Activated CD8-positive, alpha-beta T cell treated with anti-CD3 and anti-CD28 coated beads for 36 hours (primary cell): ENCODE measurements around the gene EVC. TPM values are rescaled to one million over a fixed set of nuclear protein-coding genes. Genes with fewer than 3 reads are reported as not detected.

ENCODE experiments used
- ATAC-seq: fragments of 200-7000 bp; cut with Tn5 transposase; one replicate; pipeline ENCODE4 v1.10.0; 2021; ENCODE audit warnings: mild to moderate bottlenecking, moderate library complexity
- CTCF ChIA-PET: fragments of 350-600 bp; sonication (Branson Sonifier 250); formaldehyde crosslinking; loops from one replicate; lab custom pipeline; 2021; ENCODE audit warnings: antibody characterized with exemption; lab: Charles Lee
- POLR2A ChIA-PET: fragments of 350-600 bp; sonication (Branson Sonifier 250); formaldehyde crosslinking; loops from one replicate; lab custom pipeline; 2021; ENCODE audit warnings: antibody characterized with exemption; lab: Charles Lee
- DNase-seq: peaks from one replicate; pipeline ENCODE4 v3.0.0-alpha.2; 2020
- H3K27ac Mint-ChIP-seq: one replicate; pipeline ENCODE4 v1.8.0; 2021; ENCODE audit warnings: mild to moderate bottlenecking, mixed read lengths
- H3K27me3 Mint-ChIP-seq: one replicate; pipeline ENCODE4 v1.8.0; 2021; ENCODE audit warnings: mixed read lengths
- H3K36me3 Mint-ChIP-seq: one replicate; pipeline ENCODE4 v1.8.0; 2021; ENCODE audit warnings: low read depth, mixed read lengths
- H3K4me1 Mint-ChIP-seq: one replicate; pipeline ENCODE4 v1.8.0; 2021; ENCODE audit warnings: low read depth, mixed read lengths
- H3K4me3 Mint-ChIP-seq: one replicate; pipeline ENCODE4 v1.8.0; 2021; ENCODE audit warnings: mild to moderate bottlenecking, moderate library complexity, mixed read lengths
- H3K9me3 Mint-ChIP-seq: one replicate; pipeline ENCODE4 v1.8.0; 2021; ENCODE audit warnings: mixed read lengths
- intact Hi-C: fragments of 100-400 bp; cut with micrococcal nuclease; formaldehyde crosslinking; loops from one replicate; pipeline ENCODE4 v1.10.0; 2022
- total RNA-seq, 2 experiments: library from RNA; stranded (reverse); gene quantifications; one replicate each; pipeline ENCODE4 v1.2.3, GENCODE V29; 2021
- TF ChIP-seq, protein P1 (sequence below): fragments of 200-600 bp; IDR thresholded peaks from one replicate; pipeline ENCODE4 v1.8.0; 2022; ENCODE audit warnings: antibody characterized with exemption, mild to moderate bottlenecking

EVC gene
- total RNA-seq, 2 experiments from 2014 or later: 2.0 to 2.5 TPM

DNA sequence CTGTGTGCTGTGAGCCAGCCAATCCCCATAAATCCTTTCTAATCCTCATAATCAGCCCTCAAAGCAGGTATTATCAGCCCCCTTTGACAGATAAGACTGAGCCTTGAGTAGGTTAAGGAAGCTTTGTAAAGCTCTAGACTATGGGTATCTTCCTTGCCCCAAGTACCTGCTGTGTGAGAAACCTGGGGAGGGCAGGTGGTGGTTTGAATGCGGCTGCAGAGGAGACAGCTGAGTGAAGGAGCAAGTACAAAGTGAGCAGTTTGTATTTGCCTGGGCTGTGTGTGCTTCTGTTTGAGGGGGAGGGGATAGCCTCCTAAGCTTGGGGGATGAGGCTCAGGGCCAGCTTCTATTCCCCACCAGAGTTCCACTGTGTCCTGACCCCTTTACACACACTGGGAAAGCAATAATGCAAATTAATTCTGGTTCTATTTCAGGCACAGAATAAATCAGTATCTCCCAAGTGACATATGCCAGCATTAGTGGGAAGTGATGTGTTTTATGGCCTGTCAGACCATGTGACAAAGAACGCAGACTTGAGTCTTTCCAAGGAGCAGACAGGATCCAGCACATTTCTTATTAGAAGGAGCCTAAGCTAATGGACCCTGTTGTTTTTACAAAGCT lies 63.5 kb downstream of the EVC start:
- TF ChIP-seq, protein P1, sequence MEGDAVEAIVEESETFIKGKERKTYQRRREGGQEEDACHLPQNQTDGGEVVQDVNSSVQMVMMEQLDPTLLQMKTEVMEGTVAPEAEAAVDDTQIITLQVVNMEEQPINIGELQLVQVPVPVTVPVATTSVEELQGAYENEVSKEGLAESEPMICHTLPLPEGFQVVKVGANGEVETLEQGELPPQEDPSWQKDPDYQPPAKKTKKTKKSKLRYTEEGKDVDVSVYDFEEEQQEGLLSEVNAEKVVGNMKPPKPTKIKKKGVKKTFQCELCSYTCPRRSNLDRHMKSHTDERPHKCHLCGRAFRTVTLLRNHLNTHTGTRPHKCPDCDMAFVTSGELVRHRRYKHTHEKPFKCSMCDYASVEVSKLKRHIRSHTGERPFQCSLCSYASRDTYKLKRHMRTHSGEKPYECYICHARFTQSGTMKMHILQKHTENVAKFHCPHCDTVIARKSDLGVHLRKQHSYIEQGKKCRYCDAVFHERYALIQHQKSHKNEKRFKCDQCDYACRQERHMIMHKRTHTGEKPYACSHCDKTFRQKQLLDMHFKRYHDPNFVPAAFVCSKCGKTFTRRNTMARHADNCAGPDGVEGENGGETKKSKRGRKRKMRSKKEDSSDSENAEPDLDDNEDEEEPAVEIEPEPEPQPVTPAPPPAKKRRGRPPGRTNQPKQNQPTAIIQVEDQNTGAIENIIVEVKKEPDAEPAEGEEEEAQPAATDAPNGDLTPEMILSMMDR: no peak
- CTCF ChIA-PET: no interaction called here
- Mint-ChIP-seq H3K4me1 (no peaks in the 10 kb centered on the region), H3K27ac (no peak overlapping the region), H3K27me3 (peaks cover 2% of the 10 kb centered on the region), H3K4me3 (no peak overlapping the region), H3K36me3 (no peaks in the 10 kb centered on the region), H3K9me3 (peaks cover 13% of the 10 kb centered on the region)
- DNase-seq: no peak
- intact Hi-C loops: no loop called here
- no peak for ATAC-seq
- POLR2A ChIA-PET: interaction anchor here (0.6 kb wide), 1 partner anchor 69 kb away, joined by 3 read pairs; no protein-coding TSS in a partner anchor

DNA sequence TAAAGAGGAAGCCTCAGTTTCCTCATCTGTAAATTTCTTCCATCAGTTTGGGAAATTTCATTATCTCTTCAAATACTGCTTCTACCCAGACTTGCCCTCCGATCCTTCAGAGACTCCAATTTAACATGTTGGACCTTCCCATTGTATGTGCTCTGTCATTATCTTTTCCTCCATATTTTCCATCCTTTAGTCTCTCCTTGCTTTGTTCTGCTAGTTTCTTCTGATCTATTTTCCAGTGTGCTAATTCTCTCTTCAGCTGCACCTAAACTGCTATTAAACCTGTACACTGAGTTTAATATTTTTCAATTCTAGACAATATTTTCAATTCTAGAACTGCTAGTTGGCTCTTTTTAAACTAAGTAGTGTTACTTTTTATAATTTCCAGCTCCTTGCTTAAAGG lies 65.5 kb downstream of the EVC start:
- no peaks in the 10 kb centered on the region for H3K4me1 Mint-ChIP-seq
- H3K27ac Mint-ChIP-seq: no peak overlapping the region
- POLR2A ChIA-PET: no interaction called here
- H3K27me3 Mint-ChIP-seq: peaks cover 2% of the 10 kb centered on the region
- intact Hi-C loops: no loop called here
- CTCF ChIA-PET: no interaction called here
- ATAC-seq (no peak), DNase-seq (no peak)
- TF ChIP-seq, protein P1: no peak
- no peaks in the 10 kb centered on the region for H3K36me3 Mint-ChIP-seq
- H3K9me3 Mint-ChIP-seq: peaks cover 13% of the 10 kb centered on the region
- no peak overlapping the region for H3K4me3 Mint-ChIP-seq

DNA sequence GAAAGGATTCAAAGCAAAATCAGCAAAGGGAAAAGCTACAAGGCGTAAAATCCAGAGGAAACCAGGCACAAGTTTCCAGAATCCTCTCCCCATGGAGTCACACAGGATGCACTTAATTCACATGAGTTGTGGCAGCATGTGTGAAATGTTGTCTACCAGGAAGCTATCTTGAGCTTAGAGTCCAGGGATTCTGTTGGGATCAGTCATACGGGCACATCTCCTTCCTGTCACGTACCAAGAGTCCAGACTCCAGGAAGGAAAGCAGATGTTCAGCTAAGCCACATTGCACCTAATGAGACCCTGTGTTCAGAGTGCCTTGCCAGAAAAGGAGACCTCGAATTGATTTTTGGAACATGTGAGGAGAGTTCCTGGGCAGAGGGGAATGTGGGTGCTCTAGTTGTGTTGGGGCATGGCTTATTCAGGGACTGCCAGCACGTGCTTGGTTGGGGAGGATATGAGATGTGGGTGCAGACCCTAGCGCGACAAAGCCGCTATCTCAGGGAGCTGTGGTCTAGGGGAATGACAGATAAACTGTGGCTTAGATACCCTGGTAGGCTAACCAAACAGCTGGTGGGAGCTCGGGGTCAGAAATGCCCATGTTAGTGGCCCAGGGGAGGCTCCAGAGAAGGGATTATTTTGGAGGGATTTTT lies 70.0 kb downstream of the EVC start:
- ChIA-PET CTCF (no interaction called here), POLR2A (no interaction called here)
- TF ChIP-seq, protein P1: no peak
- Mint-ChIP-seq H3K27me3 (no peaks in the 10 kb centered on the region), H3K9me3 (peaks cover 12% of the 10 kb centered on the region), H3K4me3 (no peak overlapping the region), H3K4me1 (no peaks in the 10 kb centered on the region), H3K27ac (no peak overlapping the region), H3K36me3 (no peaks in the 10 kb centered on the region)
- intact Hi-C loops: no loop called here
- ATAC-seq (no peak), DNase-seq (no peak)

DNA sequence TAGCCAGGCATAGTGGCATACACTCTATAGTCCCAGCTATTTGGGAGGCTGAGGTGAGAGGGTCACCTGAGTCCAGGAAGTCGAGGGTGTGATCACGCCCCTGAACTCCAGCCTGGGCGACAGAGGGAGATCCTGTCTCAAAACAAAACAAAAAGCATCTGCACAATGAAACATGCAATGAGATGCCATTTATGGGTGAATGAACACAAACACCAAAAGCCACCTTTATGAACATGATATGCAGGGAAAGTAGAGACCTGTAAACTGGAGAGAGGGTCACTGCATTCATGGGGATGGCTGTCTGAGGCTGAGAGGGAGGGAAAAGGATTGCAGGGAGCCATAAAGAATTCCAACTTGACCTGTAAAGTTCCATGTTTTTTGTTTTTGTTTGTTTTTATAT lies 70.7 kb downstream of the EVC start:
- TF ChIP-seq, protein P1: no peak
- H3K4me3 Mint-ChIP-seq: no peak overlapping the region
- CTCF ChIA-PET: no interaction called here
- no peaks in the 10 kb centered on the region for H3K36me3 Mint-ChIP-seq
- no peak overlapping the region for H3K27ac Mint-ChIP-seq
- ATAC-seq (no peak), DNase-seq (no peak)
- intact Hi-C loops: no loop called here
- no peaks in the 10 kb centered on the region for H3K27me3 Mint-ChIP-seq
- POLR2A ChIA-PET: no interaction called here
- H3K9me3 Mint-ChIP-seq: peaks cover 7% of the 10 kb centered on the region
- H3K4me1 Mint-ChIP-seq: no peaks in the 10 kb centered on the region

DNA sequence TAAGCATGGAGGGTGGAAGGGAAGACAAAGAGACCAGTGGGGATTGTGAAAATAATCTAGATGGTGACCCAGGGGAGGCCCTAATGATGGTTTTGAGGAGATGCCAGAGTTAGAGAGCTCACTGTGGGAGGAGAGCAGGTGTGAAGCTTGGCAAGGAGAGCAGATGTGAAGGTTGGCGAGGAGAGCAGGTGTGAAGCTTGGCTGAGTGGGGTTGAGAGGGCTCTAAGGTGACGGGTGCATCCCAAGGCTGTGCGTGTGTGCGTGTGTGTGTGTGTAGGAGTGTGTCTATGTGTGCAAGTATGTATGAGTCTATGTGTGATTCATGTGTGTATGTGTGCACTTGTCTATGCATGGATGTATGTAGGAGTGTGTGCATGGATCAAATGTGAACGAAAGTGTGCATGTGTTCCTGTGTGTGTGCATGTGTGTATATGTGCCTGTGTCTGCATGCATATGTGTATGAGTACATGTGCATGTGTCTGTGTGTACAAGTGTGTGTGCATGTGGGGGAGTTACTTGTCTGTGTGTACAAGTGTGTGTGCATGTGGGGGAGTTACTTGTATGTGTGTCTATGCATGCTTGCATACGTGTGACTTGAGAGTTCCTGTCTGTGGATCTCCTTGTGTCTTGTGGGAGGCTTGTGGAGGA lies 72.0 kb downstream of the EVC start:
- H3K4me1 Mint-ChIP-seq: no peaks in the 10 kb centered on the region
- no peak for ATAC-seq
- H3K36me3 Mint-ChIP-seq: no peaks in the 10 kb centered on the region
- no peaks in the 10 kb centered on the region for H3K27me3 Mint-ChIP-seq
- no peak overlapping the region for H3K27ac Mint-ChIP-seq
- H3K9me3 Mint-ChIP-seq: no peaks in the 10 kb centered on the region
- ChIA-PET CTCF (no interaction called here), POLR2A (no interaction called here)
- intact Hi-C loops: no loop called here
- TF ChIP-seq, protein P1: no peak
- no peak overlapping the region for H3K4me3 Mint-ChIP-seq
- no peak for DNase-seq
